OCI-LY3 (cell line): ENCODE results near the gene PKN3.

ENCODE experiments used
- H2AFZ ChIP-seq: fragments of 200-600, 300-600 bp; shearing (Covaris generic); 2 replicates; pipeline ENCODE4 v1.6.0; 2014; ENCODE audit warnings: antibody characterized with exemption, low read depth, low read length
- H3K27ac ChIP-seq: fragments of 200-600, 300-600 bp; sonication (generic); 2 replicates; pipeline ENCODE4 v1.5.1; 2014; ENCODE audit warnings: mild to moderate bottlenecking, low read length, moderate library complexity, mixed read lengths
- H3K27me3 ChIP-seq: fragments of 200-600, 300-600 bp; sonication (generic); 2 replicates; pipeline ENCODE4 v1.6.1; 2014; ENCODE audit warnings: low read depth, low read length, mixed read lengths
- H3K36me3 ChIP-seq: fragments of 200-600, 300-600 bp; sonication (generic); replicated peaks from 2 replicates; pipeline ENCODE3; 2014; ENCODE audit warnings: low read depth, low read length, mixed read lengths
- H3K4me1 ChIP-seq: fragments of 300-600, 200-600 bp; sonication (generic); 2 replicates; pipeline ENCODE4 v1.6.1; 2014; ENCODE audit warnings: low read length, mixed read lengths
- H3K4me2 ChIP-seq: fragments of 200-600, 300-600 bp; sonication (generic); 2 replicates; pipeline ENCODE4 v1.6.1; 2014; ENCODE audit warnings: low read length, mixed read lengths
- H3K4me3 ChIP-seq: fragments of 300-600, 200-600 bp; sonication (generic); 2 replicates; pipeline ENCODE4 v1.5.1; 2014; ENCODE audit warnings: antibody characterized with exemption, mild to moderate bottlenecking, low read length, moderate library complexity
- H3K79me2 ChIP-seq: fragments of 300-600, 200-600 bp; shearing (Covaris generic); 2 replicates; pipeline ENCODE4 v1.6.1; 2014; ENCODE audit warnings: mild to moderate bottlenecking, low read length, mixed read lengths
- H3K9ac ChIP-seq: fragments of 300-600, 200-600 bp; shearing (Covaris generic); 2 replicates; pipeline ENCODE4 v1.6.0; 2014; ENCODE audit warnings: mild to moderate bottlenecking, low read length, moderate library complexity
- H3K9me3 ChIP-seq: fragments of 200-600, 300-600 bp; shearing (Covaris generic); 2 replicates; pipeline ENCODE4 v1.6.1; 2014; ENCODE audit warnings: low read length, mixed read lengths; ENCODE audit not compliant: insufficient read depth
- H4K20me1 ChIP-seq: fragments of 200-600, 300-600 bp; sonication (generic); 2 replicates; pipeline ENCODE4 v1.6.1; 2016; ENCODE audit warnings: low read length, mixed read lengths; ENCODE audit not compliant: insufficient read depth
- CTCF ChIP-seq: fragments of 200-600, 300-600 bp; sonication (generic); IDR thresholded peaks from 2 replicates; pipeline ENCODE4 v1.5.1; 2014; ENCODE audit warnings: antibody characterized with exemption, low read length, low read depth
- EZH2phosphoT487 ChIP-seq: fragments of 200-600 bp; shearing (Covaris generic); IDR thresholded peaks from 2 replicates; pipeline ENCODE4 v1.6.1; 2018; ENCODE audit warnings: antibody characterized with exemption, mixed run types, low read depth

Gene PKN3

GRCh38 chr9:128677794-128678193 lies 24.5 kb upstream of the PKN3 start:
- Histone ChIP-seq H3K4me1 (peaks cover 12% of the 10 kb centered on the region), H3K36me3 (peaks cover 7% of the 10 kb centered on the region)
- TF ChIP-seq EZH2phosphoT487 (no peak), CTCF (no peak)

GRCh38 chr9:128683340-128684064 lies 18.8 kb upstream of the PKN3 start:
- H2AFZ ChIP-seq = no peak overlapping the region

More at GRCh38 chr9:128677794-128678193, 24.5 kb upstream of the PKN3 start:
- H4K20me1 ChIP-seq = no peaks in the 10 kb centered on the region
- no peak overlapping the region for H3K27ac ChIP-seq
- no peak overlapping the region for H3K4me2 ChIP-seq
- H2AFZ ChIP-seq = no peak overlapping the region
- peaks cover 13% of the 10 kb centered on the region for H3K79me2 ChIP-seq
- H3K27me3 ChIP-seq = no peaks in the 10 kb centered on the region
- no peak overlapping the region for H3K4me3 ChIP-seq
- H3K9ac ChIP-seq = no peak overlapping the region
- no peaks in the 10 kb centered on the region for H3K9me3 ChIP-seq

GRCh38 chr9:128684065-128684324 lies 18.3 kb upstream of the PKN3 start:
- Histone ChIP-seq H2AFZ (no peak overlapping the region), H3K4me3 (peak overlapping the region; percentile 91), H3K27me3 (no peaks in the 10 kb centered on the region), H3K9ac (peak overlapping the region; percentile 100), H3K4me1 (peaks cover 52% of the 10 kb centered on the region), H3K36me3 (peaks cover 13% of the 10 kb centered on the region), H3K27ac (peak overlapping the region; percentile 89), H3K79me2 (peaks cover 73% of the 10 kb centered on the region), H3K4me2 (peak overlapping the region; percentile 91), H4K20me1 (no peaks in the 10 kb centered on the region), H3K9me3 (no peaks in the 10 kb centered on the region)
- TF ChIP-seq EZH2phosphoT487 (no peak), CTCF (no peak)

More at GRCh38 chr9:128683340-128684064, 18.8 kb upstream of the PKN3 start:
- Histone ChIP-seq H3K79me2 (peaks cover 70% of the 10 kb centered on the region), H3K36me3 (peaks cover 13% of the 10 kb centered on the region), H3K27ac (peak overlapping the region; percentile 89), H3K4me1 (peaks cover 51% of the 10 kb centered on the region), H3K4me2 (peak overlapping the region; percentile 91), H4K20me1 (no peaks in the 10 kb centered on the region), H3K27me3 (no peaks in the 10 kb centered on the region), H3K9ac (peak overlapping the region; percentile 100), H3K9me3 (no peaks in the 10 kb centered on the region), H3K4me3 (peak overlapping the region; percentile 91)
- TF ChIP-seq EZH2phosphoT487 = no peak
- TF ChIP-seq CTCF = no peak

GRCh38 chr9:128684325-128685199 lies 17.7 kb upstream of the PKN3 start:
- H3K27ac ChIP-seq = peak overlapping the region; percentile 89
- peak overlapping the region; percentile 91 for H3K4me2 ChIP-seq
- peak overlapping the region; percentile 100 for H3K9ac ChIP-seq
- no peaks in the 10 kb centered on the region for H3K27me3 ChIP-seq
- TF ChIP-seq EZH2phosphoT487 = no peak
- TF ChIP-seq CTCF = no peak
- no peaks in the 10 kb centered on the region for H4K20me1 ChIP-seq
- H3K9me3 ChIP-seq = no peaks in the 10 kb centered on the region
- no peak overlapping the region for H2AFZ ChIP-seq
- H3K4me3 ChIP-seq = peak overlapping the region; percentile 91
- peaks cover 79% of the 10 kb centered on the region for H3K79me2 ChIP-seq
- peaks cover 52% of the 10 kb centered on the region for H3K4me1 ChIP-seq
- H3K36me3 ChIP-seq = peaks cover 13% of the 10 kb centered on the region
